ENCODE results near the gene NMRK2. TPM values are rescaled to one million over a fixed set of nuclear protein-coding genes. Genes with fewer than 3 reads are reported as not detected.

The NMRK2 gene
- total and polyA plus RNA-seq, 4 donors, result 0.18 to 5.5 (median 2.4) TPM; not detected in 1

DNA sequence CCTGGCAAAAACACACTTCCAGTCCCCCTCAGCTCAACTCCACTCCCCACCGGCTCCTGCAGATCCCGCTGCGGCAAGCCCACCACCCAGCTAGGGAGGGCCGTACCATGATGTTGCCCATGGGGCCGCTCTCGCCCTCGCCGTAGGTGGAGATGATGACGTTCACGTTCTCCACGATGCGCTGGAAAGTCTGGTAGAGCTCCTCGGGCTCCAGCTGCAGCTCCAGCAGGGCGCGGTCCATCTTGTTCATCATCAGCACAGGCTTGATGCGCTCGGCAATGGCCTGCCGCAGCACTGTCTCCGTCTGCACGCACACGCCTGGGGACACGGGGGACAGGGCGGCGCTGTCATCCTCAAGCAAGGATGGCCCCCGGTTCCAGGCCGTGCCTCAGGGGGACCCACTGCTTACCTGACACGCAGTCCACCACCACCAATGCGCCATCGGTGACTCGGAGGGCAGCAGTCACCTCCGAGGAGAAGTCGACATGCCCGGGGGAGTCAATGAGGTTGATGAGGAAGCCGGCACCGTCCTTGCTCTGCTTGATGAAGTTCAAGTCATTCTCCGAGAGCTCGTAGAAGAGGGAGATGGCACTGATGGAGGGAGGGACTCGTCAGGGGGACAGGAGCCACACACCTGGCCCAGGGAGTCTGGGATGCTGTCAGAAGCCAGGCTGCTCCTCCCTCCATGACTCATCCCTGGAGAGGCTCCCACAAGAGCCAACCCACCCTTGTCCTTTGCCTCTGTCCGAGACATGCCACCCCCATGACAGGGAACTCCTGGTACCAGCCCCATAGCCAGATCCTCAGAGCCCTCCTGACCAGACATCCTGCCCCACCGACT, 50.1 kb downstream of the NMRK2 start:
- H3K4me3 ChIP-seq (ENCODE audit: low read length in 2 of 2), result no peak overlapping the region
- DNase-seq, result peak in 1 of 2 donors; percentile 55

GRCh38 chr19:3983542-3983914, 50.7 kb downstream of the NMRK2 start:
- Histone ChIP-seq H3K9me3 (ENCODE audit: control insufficient read depth, low read length) (no peaks in the 10 kb centered on the region), H3K36me3 (ENCODE audit: control insufficient read depth in 1 of 2, insufficient read depth in 2 of 2, low read length in 1 of 2) (peaks cover 8 to 29% of the 10 kb centered on the region in 2 donors), H3K27me3 (ENCODE audit: control insufficient read depth in 1 of 2, insufficient read depth in 2 of 2, low read length in 1 of 2) (no peaks in the 10 kb centered on the region), H3K4me1 (ENCODE audit: control insufficient read depth in 1 of 2, insufficient read depth in 2 of 2, low read length in 2 of 2) (peaks cover 0 to 5% of the 10 kb centered on the region in 2 donors), H3K27ac (ENCODE audit: low read depth in 1 of 2, low read length in 2 of 2) (no peak overlapping the region), H3K4me3 (ENCODE audit: low read length in 2 of 2) (no peak overlapping the region)
- WGBS, 2 donors, result 61 to 75% methylated on average over 7 of the region's 7 CpGs
- ATAC-seq (ENCODE audit: low FRiP score), result no peak
- intact Hi-C loops (cut with DNase I), result no loop called here
- DNase-seq, result peak in 1 of 2 donors; percentile 28

More for the DNA sequence above, 50.1 kb downstream of the NMRK2 start:
- peaks cover 8 to 34% of the 10 kb centered on the region in 2 donors for H3K36me3 ChIP-seq (ENCODE audit: control insufficient read depth in 1 of 2, insufficient read depth in 2 of 2, low read length in 1 of 2)
- H3K27ac ChIP-seq (ENCODE audit: low read depth in 1 of 2, low read length in 2 of 2), result no peak overlapping the region
- H3K4me1 ChIP-seq (ENCODE audit: control insufficient read depth in 1 of 2, insufficient read depth in 2 of 2, low read length in 2 of 2), result peaks cover 0 to 5% of the 10 kb centered on the region in 2 donors
- no peak for ATAC-seq (ENCODE audit: low FRiP score)
- intact Hi-C loops (cut with DNase I), result no loop called here
- WGBS, 2 donors, result 82 to 85% methylated on average over 40 of the region's 40 CpGs
- no peaks in the 10 kb centered on the region for H3K27me3 ChIP-seq (ENCODE audit: control insufficient read depth in 1 of 2, insufficient read depth in 2 of 2, low read length in 1 of 2)
- H3K9me3 ChIP-seq (ENCODE audit: control insufficient read depth, low read length), result no peaks in the 10 kb centered on the region

- H3K27me3 ChIP-seq (ENCODE audit: control insufficient read depth in 1 of 2, insufficient read depth in 2 of 2, low read length in 1 of 2), result no peaks in the 10 kb centered on the region
- H3K4me3 ChIP-seq (ENCODE audit: low read length in 2 of 2), result peak overlapping the region; percentile 68 to 79
- ATAC-seq (ENCODE audit: low FRiP score) (no peak), DNase-seq (peak in 1 of 2 donors; percentile 60)
- WGBS, 2 donors, result 17 to 18% methylated on average over 30 of the region's 30 CpGs
- H3K4me1 ChIP-seq (ENCODE audit: control insufficient read depth in 1 of 2, insufficient read depth in 2 of 2, low read length in 2 of 2), result peaks cover 0 to 5% of the 10 kb centered on the region in 2 donors
- peaks cover 8 to 29% of the 10 kb centered on the region in 2 donors for H3K36me3 ChIP-seq (ENCODE audit: control insufficient read depth in 1 of 2, insufficient read depth in 2 of 2, low read length in 1 of 2)
- peak overlapping the region in 1 of 2 donors; percentile 1 for H3K27ac ChIP-seq (ENCODE audit: low read depth in 1 of 2, low read length in 2 of 2)
- intact Hi-C loops (cut with DNase I), result no loop called here
- no peaks in the 10 kb centered on the region for H3K9me3 ChIP-seq (ENCODE audit: control insufficient read depth, low read length)
Measured at GRCh38 chr19:3983936-3984583, 51.2 kb downstream of the NMRK2 start.

GRCh38 chr19:3984584-3984907, 51.7 kb downstream of the NMRK2 start:
- Histone ChIP-seq H3K9me3 (ENCODE audit: control insufficient read depth, low read length) (no peaks in the 10 kb centered on the region), H3K4me1 (ENCODE audit: control insufficient read depth in 1 of 2, insufficient read depth in 2 of 2, low read length in 2 of 2) (peaks cover 0 to 5% of the 10 kb centered on the region in 2 donors), H3K27me3 (ENCODE audit: control insufficient read depth in 1 of 2, insufficient read depth in 2 of 2, low read length in 1 of 2) (no peaks in the 10 kb centered on the region), H3K4me3 (ENCODE audit: low read length in 2 of 2) (peak overlapping the region; percentile 68 to 79), H3K36me3 (ENCODE audit: control insufficient read depth in 1 of 2, insufficient read depth in 2 of 2, low read length in 1 of 2) (peaks cover 8 to 25% of the 10 kb centered on the region in 2 donors), H3K27ac (ENCODE audit: low read depth in 1 of 2, low read length in 2 of 2) (peak overlapping the region in 1 of 2 donors; percentile 81)
- WGBS, 2 donors, result 1% methylated on average over 10 of the region's 10 CpGs
- intact Hi-C loops (cut with DNase I), result no loop called here
- DNase-seq (peak in 1 of 2 donors; percentile 52), ATAC-seq (ENCODE audit: low FRiP score) (no peak)

- Histone ChIP-seq H3K27me3 (ENCODE audit: control insufficient read depth in 1 of 2, insufficient read depth in 2 of 2, low read length in 1 of 2) (no peaks in the 10 kb centered on the region), H3K9me3 (ENCODE audit: control insufficient read depth, low read length) (no peaks in the 10 kb centered on the region), H3K36me3 (ENCODE audit: control insufficient read depth in 1 of 2, insufficient read depth in 2 of 2, low read length in 1 of 2) (peaks cover 8 to 20% of the 10 kb centered on the region in 2 donors), H3K4me1 (ENCODE audit: control insufficient read depth in 1 of 2, insufficient read depth in 2 of 2, low read length in 2 of 2) (peaks cover 0 to 5% of the 10 kb centered on the region in 2 donors), H3K27ac (ENCODE audit: low read depth in 1 of 2, low read length in 2 of 2) (peak within 1 kb of the TSS; percentile 45 to 81), H3K4me3 (ENCODE audit: low read length in 2 of 2) (peak within 1 kb of the TSS; percentile 68 to 79)
- intact Hi-C loops (cut with DNase I), result loop anchor here (1.0 to 5.0 kb wide), 4 partner anchors 14 to 223 kb away; partner anchors contain the start of genes ANKRD24 (in 1 of the 2), APBA3 (in 1 of the 2), DAPK3 (in 1 of the 2) and MRPL54 (in 1 of the 2)
- peak; percentile 92 for ATAC-seq (ENCODE audit: low FRiP score)
- WGBS, 2 donors, result 1% methylated on average over 76 to 80 of the region's 80 CpGs
- peak; percentile 92 to 96 for DNase-seq
Measured at GRCh38 chr19:3984908-3985642, 52.2 kb downstream of the NMRK2 start, which contains the start of gene EEF2. EEF2 (minus strand) TSS chr19:3985463; CDS start chr19:3985380, 83 bp downstream.

DNA sequence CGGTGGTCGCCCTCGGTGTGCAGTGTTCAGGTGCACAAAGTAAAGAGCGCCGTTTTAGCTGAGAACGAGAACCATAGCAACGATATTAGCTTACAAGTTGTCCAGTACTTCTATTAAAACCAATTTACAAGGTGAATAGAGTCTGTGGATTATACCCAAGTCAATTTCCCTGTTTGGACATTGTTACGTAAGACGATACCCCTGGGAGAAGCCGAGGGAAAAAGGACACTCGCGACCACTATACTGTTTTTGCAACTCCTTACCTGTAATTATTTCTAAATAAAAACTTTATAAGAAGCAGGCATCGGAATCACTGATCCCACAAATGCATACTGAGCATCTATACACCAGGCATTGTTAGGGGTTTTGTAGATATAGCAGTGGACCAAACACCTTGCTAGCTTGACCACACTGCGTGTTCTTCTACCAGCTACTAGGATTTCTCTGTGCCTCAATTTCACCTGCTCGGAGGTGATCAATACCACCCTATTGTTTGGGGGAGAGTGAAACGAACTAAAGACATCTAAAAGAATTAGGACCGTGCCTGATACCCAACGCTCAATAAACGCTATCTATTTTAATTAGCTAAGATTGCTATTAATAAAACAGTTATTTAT, 52.9 kb downstream of the NMRK2 start:
- intact Hi-C loops (cut with DNase I), result loop anchor here (1.0 to 5.0 kb wide), 4 partner anchors 14 to 223 kb away; partner anchors contain the start of genes ANKRD24 (in 1 of the 2), APBA3 (in 1 of the 2), DAPK3 (in 1 of the 2) and MRPL54 (in 1 of the 2)
- no peak for DNase-seq
- 2 to 3% methylated on average over 19 of the region's 19 CpGs for WGBS, 2 donors
- no peaks in the 10 kb centered on the region for H3K27me3 ChIP-seq (ENCODE audit: control insufficient read depth in 1 of 2, insufficient read depth in 2 of 2, low read length in 1 of 2)
- no peaks in the 10 kb centered on the region for H3K9me3 ChIP-seq (ENCODE audit: control insufficient read depth, low read length)
- peaks cover 0 to 5% of the 10 kb centered on the region in 2 donors for H3K4me1 ChIP-seq (ENCODE audit: control insufficient read depth in 1 of 2, insufficient read depth in 2 of 2, low read length in 2 of 2)
- no peak overlapping the region for H3K4me3 ChIP-seq (ENCODE audit: low read length in 2 of 2)
- no peak for ATAC-seq (ENCODE audit: low FRiP score)
- H3K36me3 ChIP-seq (ENCODE audit: control insufficient read depth in 1 of 2, insufficient read depth in 2 of 2, low read length in 1 of 2), result peaks cover 4 to 17% of the 10 kb centered on the region in 2 donors
- no peak overlapping the region for H3K27ac ChIP-seq (ENCODE audit: low read depth in 1 of 2, low read length in 2 of 2)

GRCh38 chr19:3986260-3987041, 53.6 kb downstream of the NMRK2 start:
- 2 to 3% methylated on average over 21 of the region's 21 CpGs for WGBS, 2 donors
- H3K4me1 ChIP-seq (ENCODE audit: control insufficient read depth in 1 of 2, insufficient read depth in 2 of 2, low read length in 2 of 2), result peaks cover 0 to 5% of the 10 kb centered on the region in 2 donors
- peak; percentile 69 for ATAC-seq (ENCODE audit: low FRiP score)

More at GRCh38 chr19:3986260-3987041, 53.6 kb downstream of the NMRK2 start:
- DNase-seq, result peak in 1 of 2 donors; percentile 47
- Histone ChIP-seq H3K9me3 (ENCODE audit: control insufficient read depth, low read length) (no peaks in the 10 kb centered on the region), H3K36me3 (ENCODE audit: control insufficient read depth in 1 of 2, insufficient read depth in 2 of 2, low read length in 1 of 2) (peaks cover 0 to 11% of the 10 kb centered on the region in 2 donors), H3K27me3 (ENCODE audit: control insufficient read depth in 1 of 2, insufficient read depth in 2 of 2, low read length in 1 of 2) (no peaks in the 10 kb centered on the region), H3K4me3 (ENCODE audit: low read length in 2 of 2) (peak overlapping the region in 1 of 2 donors; percentile 8), H3K27ac (ENCODE audit: low read depth in 1 of 2, low read length in 2 of 2) (peak overlapping the region in 1 of 2 donors; percentile 66)
- intact Hi-C loops (cut with DNase I), result loop anchor here (5.0 kb wide), 3 partner anchors 196 to 224 kb away; partner anchors contain the start of genes ANKRD24 (in 1 of the 2), APBA3 (in 1 of the 2), MRPL54 (in 1 of the 2) and SIRT6 (in 1 of the 2)

Measured in aorta (tissue), 5 donors.